IPS DF 4.7 (cell line): ENCODE measurements around the gene APOC4.
"Not testable (repeated sequence)": the region's sequence is repeated elsewhere in the genome, so short reads cannot be mapped to it uniquely, and the experiment has no call there.

ENCODE experiments used
- DNase-seq: peaks from one replicate; pipeline ENCODE4 v3.0.0-alpha.2; 2013; ENCODE audit warnings: low spot score; ENCODE audit errors: extremely low read depth

The APOC4 gene, protein sequence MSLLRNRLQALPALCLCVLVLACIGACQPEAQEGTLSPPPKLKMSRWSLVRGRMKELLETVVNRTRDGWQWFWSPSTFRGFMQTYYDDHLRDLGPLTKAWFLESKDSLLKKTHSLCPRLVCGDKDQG

DNA sequence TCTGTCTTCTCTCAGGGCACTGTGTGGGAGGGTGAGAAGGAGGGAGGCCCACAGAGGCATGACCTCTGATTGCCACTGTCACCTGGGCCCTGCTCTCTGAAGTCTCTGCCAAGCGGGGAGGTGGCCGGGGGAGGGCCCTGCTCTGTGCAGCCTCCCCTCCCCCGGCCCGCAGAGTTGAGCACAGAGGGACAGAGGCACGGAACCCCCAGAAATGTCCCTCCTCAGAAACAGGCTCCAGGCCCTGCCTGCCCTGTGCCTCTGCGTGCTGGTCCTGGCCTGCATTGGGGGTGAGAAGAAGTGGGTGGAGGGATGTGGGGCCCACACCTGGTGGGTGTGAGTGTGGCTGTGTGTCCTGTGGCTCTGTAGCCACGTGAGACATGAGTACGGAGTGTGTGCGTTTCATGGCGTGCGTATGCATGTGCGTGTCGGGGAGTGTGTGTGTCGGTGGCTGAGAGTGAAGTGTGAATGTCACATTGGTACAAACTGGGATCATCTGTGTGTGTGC lies at the start of gene APOC4:
APOC4 (plus strand) TSS at position 171 of the 505 bp plus-strand sequence; CDS start at position 212, 41 bp downstream.
- DNase-seq = no peak

- DNase-seq = no peak
Measured at GRCh38 chr19:44892932-44893331, 49.1 kb upstream of the APOC4 start.

DNA sequence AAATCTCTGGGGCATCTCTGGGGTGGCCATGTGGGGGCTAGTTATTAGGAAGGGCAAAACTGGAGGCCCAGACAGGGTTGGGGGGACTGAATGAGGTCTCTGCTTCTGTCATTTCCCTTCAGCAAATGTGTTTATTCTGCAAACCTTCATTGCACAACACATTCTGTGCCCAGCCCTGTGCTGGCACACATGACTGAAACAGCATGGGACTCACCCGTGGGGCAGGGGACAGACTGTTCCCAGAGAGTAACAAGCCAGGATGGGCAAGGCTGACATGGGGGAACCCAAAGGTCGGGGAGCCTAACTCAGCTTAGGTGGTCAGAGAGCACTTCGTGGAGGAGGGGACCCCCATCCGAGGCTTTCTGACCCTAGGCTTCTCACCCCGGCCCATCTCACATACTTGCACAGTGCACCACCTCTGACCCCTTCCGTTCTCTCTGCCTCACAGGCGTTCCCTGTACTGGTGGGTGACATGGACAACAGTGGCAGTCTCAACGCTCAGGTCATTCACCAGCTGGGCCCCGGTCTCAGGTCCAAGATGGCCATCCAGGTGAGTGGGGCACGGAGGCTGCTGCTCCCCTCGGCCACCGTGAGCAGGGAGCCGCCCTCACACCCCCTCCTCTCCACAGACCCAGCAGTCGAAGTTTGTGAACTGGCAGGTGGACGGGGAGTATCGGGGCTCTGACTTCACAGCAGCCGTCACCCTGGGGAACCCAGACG lies 48.5 kb upstream of the APOC4 start:
- no peak for DNase-seq

GRCh38 chr19:44894052-44894400 lies 48.0 kb upstream of the APOC4 start:
- no peak for DNase-seq

GRCh38 chr19:44894946-44895345 lies 47.1 kb upstream of the APOC4 start:
- no peak for DNase-seq

DNA sequence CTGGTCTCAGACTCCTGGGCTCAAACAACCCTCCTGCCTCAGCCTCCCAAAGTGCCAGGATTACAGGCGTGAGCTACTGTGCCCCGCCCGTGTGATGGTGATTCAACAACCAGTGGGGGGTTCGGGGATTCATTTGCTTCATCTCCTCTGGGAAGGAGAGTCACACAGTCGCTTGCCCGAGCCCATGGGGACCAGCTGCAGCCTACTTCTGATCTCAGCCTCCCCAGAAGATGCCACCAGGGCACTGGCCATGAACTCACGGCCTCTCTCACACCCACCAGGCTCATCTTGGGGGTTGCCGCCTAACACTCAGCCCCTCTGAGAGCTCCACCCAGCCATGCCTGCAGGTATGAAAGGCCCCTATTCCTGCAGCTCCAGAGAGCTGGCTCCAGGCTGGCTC lies 44.2 kb upstream of the APOC4 start:
- DNase-seq = no peak

- DNase-seq = no peak
Measured at GRCh38 chr19:44900328-44901244, 41.5 kb upstream of the APOC4 start.

DNA sequence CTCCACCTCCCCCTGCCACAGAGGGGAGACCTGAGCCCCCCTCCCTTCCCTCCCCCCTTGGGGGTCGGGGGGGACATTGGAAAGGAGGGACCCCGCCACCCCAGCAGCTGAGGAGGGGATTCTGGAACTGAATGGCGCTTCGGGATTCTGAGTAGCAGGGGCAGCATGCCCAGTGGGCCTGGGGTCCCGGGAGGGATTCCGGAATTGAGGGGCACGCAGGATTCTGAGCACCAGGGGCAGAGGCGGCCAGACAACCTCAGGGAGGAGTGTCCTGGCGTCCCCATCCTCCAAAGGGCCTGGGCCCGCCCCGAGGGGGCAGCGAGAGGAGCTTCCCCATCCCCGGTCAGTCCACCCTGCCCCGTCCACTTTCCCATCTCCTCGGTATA lies 38.8 kb upstream of the APOC4 start:
- DNase-seq = no peak

- DNase-seq = no peak
Measured at GRCh38 chr19:44903602-44904425, 38.2 kb upstream of the APOC4 start.

DNA sequence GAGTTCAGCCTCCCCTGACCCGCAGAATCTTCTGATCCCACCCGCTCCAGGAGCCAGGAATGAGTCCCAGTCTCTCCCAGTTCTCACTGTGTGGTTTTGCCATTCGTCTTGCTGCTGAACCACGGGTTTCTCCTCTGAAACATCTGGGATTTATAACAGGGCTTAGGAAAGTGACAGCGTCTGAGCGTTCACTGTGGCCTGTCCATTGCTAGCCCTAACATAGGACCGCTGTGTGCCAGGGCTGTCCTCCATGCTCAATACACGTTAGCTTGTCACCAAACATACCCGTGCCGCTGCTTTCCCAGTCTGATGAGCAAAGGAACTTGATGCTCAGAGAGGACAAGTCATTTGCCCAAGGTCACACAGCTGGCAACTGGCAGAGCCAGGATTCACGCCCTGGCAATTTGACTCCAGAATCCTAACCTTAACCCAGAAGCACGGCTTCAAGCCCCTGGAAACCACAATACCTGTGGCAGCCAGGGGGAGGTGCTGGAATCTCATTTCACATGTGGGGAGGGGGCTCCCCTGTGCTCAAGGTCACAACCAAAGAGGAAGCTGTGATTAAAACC lies 37.5 kb upstream of the APOC4 start:
- no peak for DNase-seq

DNA sequence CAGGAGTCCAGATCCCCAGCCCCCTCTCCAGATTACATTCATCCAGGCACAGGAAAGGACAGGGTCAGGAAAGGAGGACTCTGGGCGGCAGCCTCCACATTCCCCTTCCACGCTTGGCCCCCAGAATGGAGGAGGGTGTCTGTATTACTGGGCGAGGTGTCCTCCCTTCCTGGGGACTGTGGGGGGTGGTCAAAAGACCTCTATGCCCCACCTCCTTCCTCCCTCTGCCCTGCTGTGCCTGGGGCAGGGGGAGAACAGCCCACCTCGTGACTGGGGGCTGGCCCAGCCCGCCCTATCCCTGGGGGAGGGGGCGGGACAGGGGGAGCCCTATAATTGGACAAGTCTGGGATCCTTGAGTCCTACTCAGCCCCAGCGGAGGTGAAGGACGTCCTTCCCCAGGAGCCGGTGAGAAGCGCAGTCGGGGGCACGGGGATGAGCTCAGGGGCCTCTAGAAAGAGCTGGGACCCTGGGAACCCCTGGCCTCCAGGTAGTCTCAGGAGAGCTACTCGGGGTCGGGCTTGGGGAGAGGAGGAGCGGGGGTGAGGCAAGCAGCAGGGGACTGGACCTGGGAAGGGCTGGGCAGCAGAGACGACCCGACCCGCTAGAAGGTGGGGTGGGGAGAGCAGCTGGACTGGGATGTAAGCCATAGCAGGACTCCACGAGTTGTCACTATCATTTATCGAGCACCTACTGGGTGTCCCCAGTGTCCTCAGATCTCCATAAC lies 36.4 kb upstream of the APOC4 start, which contains the start of gene APOE:
APOE (plus strand) TSS at position 360 of the 724 bp plus-strand sequence. CDS start 829 bp downstream, outside the sequence.
- DNase-seq = no peak

DNA sequence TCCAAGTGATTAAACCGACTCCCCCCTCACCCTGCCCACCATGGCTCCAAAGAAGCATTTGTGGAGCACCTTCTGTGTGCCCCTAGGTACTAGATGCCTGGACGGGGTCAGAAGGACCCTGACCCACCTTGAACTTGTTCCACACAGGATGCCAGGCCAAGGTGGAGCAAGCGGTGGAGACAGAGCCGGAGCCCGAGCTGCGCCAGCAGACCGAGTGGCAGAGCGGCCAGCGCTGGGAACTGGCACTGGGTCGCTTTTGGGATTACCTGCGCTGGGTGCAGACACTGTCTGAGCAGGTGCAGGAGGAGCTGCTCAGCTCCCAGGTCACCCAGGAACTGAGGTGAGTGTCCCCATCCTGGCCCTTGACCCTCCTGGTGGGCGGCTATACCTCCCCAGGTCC lies 34.4 kb upstream of the APOC4 start:
- DNase-seq = no peak

GRCh38 chr19:44908074-44908835 lies 33.8 kb upstream of the APOC4 start:
- no peak for DNase-seq

DNA sequence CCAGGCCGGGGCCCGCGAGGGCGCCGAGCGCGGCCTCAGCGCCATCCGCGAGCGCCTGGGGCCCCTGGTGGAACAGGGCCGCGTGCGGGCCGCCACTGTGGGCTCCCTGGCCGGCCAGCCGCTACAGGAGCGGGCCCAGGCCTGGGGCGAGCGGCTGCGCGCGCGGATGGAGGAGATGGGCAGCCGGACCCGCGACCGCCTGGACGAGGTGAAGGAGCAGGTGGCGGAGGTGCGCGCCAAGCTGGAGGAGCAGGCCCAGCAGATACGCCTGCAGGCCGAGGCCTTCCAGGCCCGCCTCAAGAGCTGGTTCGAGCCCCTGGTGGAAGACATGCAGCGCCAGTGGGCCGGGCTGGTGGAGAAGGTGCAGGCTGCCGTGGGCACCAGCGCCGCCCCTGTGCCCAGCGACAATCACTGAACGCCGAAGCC lies 33.2 kb upstream of the APOC4 start:
- DNase-seq = no peak

GRCh38 chr19:44909775-44910174 lies 32.3 kb upstream of the APOC4 start:
- DNase-seq = no peak

- DNase-seq = not testable (repeated sequence)
Measured at GRCh38 chr19:44911896-44912295, 30.1 kb upstream of the APOC4 start.

DNA sequence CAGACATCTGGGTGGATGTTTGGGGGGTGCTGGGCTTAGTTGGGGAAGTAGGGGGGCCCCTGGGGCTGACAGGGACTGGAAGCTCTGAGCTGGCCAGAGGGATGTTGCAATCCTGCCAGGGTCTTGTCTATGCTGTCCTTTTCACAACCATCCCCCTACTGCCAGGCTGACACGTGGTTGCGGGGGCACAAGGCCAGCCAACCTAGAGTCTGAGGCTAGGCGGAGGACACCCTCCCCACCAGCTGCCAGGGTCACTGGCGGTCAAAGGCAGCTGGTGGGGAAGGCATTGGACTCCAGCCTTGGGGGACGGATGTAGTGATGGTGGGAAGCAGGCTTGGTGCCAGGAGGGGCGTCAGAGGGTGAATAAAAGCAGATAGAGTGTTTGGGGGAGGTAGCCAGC lies 29.2 kb upstream of the APOC4 start:
- no peak for DNase-seq

DNA sequence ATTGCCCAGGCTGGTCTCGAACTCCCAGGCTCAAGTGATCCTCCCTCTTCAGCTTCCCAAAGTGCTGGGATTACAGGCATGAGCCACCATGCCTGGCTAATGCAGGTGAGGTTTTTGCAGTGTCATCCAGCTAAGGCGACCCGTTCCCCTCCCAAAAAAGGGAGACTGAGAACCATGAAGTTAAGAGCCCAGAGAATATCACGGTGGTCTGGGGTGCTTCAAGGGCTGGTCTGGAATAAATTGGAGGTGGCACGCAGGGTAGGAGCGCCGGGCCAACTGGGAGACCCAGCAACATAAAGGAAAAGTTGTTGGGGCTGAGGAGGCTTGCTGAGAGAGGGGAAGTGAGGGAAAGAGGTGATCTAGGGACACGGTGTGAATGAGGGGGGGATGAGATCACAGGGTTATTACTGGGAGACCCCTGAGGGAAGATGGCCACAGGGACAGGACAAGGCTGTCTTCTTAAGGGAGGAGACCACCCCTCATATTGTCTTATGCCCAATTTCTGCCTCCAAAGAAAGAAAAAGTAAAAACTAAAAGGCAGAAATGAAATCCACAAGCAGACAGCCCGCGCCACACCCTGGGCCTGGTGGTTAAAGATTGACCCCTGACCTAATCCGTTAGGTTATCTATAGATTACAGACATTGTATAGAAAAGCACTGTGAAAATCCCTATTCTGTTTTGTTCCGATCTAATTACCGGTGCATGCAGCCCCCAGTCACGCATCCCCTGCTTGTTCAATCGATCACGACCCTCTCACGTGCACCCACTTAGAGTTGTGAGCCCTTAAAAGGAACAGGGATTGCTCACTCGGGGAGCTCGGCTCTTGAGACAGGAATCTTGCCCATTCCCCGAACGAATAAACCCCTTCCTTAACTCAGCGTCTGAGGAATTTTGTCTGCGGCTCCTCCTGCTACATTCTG lies 28.3 kb upstream of the APOC4 start:
- not testable (repeated sequence) for DNase-seq
